HG03045 (cell line): Measurements from ENCODE around the gene FAM163B.

Experiments used
- ATAC-seq: cut with Tn5 transposase; IDR thresholded peaks from one replicate; pipeline ENCODE4 v1.9.1; 2021; ENCODE audit warnings: mild to moderate bottlenecking, moderate library complexity; ENCODE audit not compliant: unreplicated experiment

The FAM163B gene

GRCh38 chr9:133609311-133610098, at the start of gene FAM163B:
TSS of gene FAM163B (minus strand) at chr9:133609389. CDS start at chr9:133580223, 29,166 bp downstream.
- ATAC-seq, result no peak

- ATAC-seq, result no peak
Measured at GRCh38 chr9:133657120-133657661, 48.0 kb upstream of the FAM163B start.

GRCh38 chr9:133656211-133657119, 47.3 kb upstream of the FAM163B start:
- no peak for ATAC-seq

GRCh38 chr9:133655701-133656100, 46.5 kb upstream of the FAM163B start:
- ATAC-seq, result no peak

GRCh38 chr9:133654736-133655657, 45.8 kb upstream of the FAM163B start:
- no peak for ATAC-seq

- ATAC-seq, result no peak
Measured at GRCh38 chr9:133653638-133654037, 44.4 kb upstream of the FAM163B start.

- ATAC-seq, result no peak
Measured at GRCh38 chr9:133650026-133650425, 40.8 kb upstream of the FAM163B start.

GRCh38 chr9:133649194-133649593, 40.0 kb upstream of the FAM163B start:
- no peak for ATAC-seq

GRCh38 chr9:133647765-133648469, 38.7 kb upstream of the FAM163B start:
- no peak for ATAC-seq

GRCh38 chr9:133647148-133647547, 38.0 kb upstream of the FAM163B start:
- ATAC-seq, result no peak

GRCh38 chr9:133645021-133645765, 36.0 kb upstream of the FAM163B start:
- no peak for ATAC-seq

GRCh38 chr9:133643978-133644760, 35.0 kb upstream of the FAM163B start:
- ATAC-seq, result no peak

- no peak for ATAC-seq
Measured at GRCh38 chr9:133643362-133643755, 34.2 kb upstream of the FAM163B start.

- ATAC-seq, result no peak
Measured at GRCh38 chr9:133642708-133643361, 33.6 kb upstream of the FAM163B start.

GRCh38 chr9:133641861-133642595, 32.8 kb upstream of the FAM163B start:
- ATAC-seq, result no peak

GRCh38 chr9:133641396-133641655, 32.1 kb upstream of the FAM163B start:
- ATAC-seq, result no peak

GRCh38 chr9:133640580-133641395, 31.6 kb upstream of the FAM163B start:
- no peak for ATAC-seq
